Smooth muscle cell (in vitro differentiated cells): ENCODE results near the gene SFSWAP. TPM values are rescaled to one million over a fixed set of nuclear protein-coding genes. Genes with fewer than 3 reads are reported as not detected.

ENCODE experiments used
- DNase-seq: peaks from one replicate; lab custom pipeline; 2025; ENCODE audit not compliant: unreplicated experiment; lab: John Stamatoyannopoulos, UW
- H2AFZ ChIP-seq: fragments of 200-600 bp; sonication (generic); 2 replicates; pipeline ENCODE4 v1.6.0; 2016; ENCODE audit warnings: antibody characterized with exemption, low read depth, mild to moderate bottlenecking
- H3F3A ChIP-seq: fragments of 200-600 bp; sonication (generic); 2 replicates; pipeline ENCODE4 v1.6.0; 2017; ENCODE audit warnings: antibody characterized with exemption, low read depth
- H3K27ac ChIP-seq: fragments of 200-600 bp; sonication (generic); 2 replicates; pipeline ENCODE4 v1.5.1; 2016; ENCODE audit warnings: low read depth, mild to moderate bottlenecking
- H3K27me3 ChIP-seq: fragments of 200-600 bp; sonication (generic); 2 replicates; pipeline ENCODE4 v1.6.1; 2016; ENCODE audit warnings: low read depth, mild to moderate bottlenecking
- H3K36me3 ChIP-seq: fragments of 200-600 bp; sonication (generic); 2 replicates; pipeline ENCODE4 v1.5.1; 2016; ENCODE audit warnings: low read depth
- H3K4me1 ChIP-seq: fragments of 200-600 bp; sonication (generic); 2 replicates; pipeline ENCODE4 v1.5.1; 2016; ENCODE audit warnings: low read depth
- H3K4me2 ChIP-seq: fragments of 200-600 bp; sonication (generic); 2 replicates; pipeline ENCODE4 v1.6.0; 2016; ENCODE audit warnings: mild to moderate bottlenecking
- H3K4me3 ChIP-seq: fragments of 200-600 bp; sonication (generic); 2 replicates; pipeline ENCODE4 v1.5.1; 2016; ENCODE audit warnings: mild to moderate bottlenecking
- H3K79me2 ChIP-seq: fragments of 200-600 bp; sonication (generic); 2 replicates; pipeline ENCODE4 v1.6.0; 2016; ENCODE audit warnings: low read depth, mild to moderate bottlenecking
- H3K9ac ChIP-seq: fragments of 200-600 bp; sonication (generic); 2 replicates; pipeline ENCODE4 v1.6.0; 2016; ENCODE audit warnings: low read depth
- H3K9me3 ChIP-seq: fragments of 200-600 bp; sonication (generic); replicated peaks from 2 replicates; pipeline ENCODE4 v1.5.1; 2016; ENCODE audit warnings: low read depth
- H4K20me1 ChIP-seq: fragments of 200-600 bp; sonication (generic); 2 replicates; pipeline ENCODE4 v1.6.0; 2016; ENCODE audit warnings: low read depth
- WGBS: methylation state at CpG from one replicate; pipeline ENCODE4 v1.1.7; 2016; ENCODE audit warnings: low lambda C conversion rate; 5-methylcytosine and 5-hydroxymethylcytosine counted together
- polyA plus RNA-seq: library from polyadenylated mRNA; unstranded; fragments of >200 nt; fragmentation: Nextera tagmentation; extraction: Ambion mirVana; gene quantifications from 2 replicates; pipeline ENCODE4 v1.2.1, GENCODE V29; 2016
- total RNA-seq: library from RNA; depleted of rRNA; stranded (reverse); fragments of >200 nt; gene quantifications from 2 replicates; pipeline ENCODE4 v1.2.3, GENCODE V29; 2014
- TF ChIP-seq, protein P1 (sequence below): fragments of 200-600 bp; sonication (generic); IDR thresholded peaks from 2 replicates; pipeline ENCODE4 v1.5.1; 2017; ENCODE audit warnings: borderline replicate concordance, mild to moderate bottlenecking, antibody characterized with exemption; ENCODE audit not compliant: insufficient read depth, poor library complexity, severe bottlenecking

Gene SFSWAP
- total and polyA plus RNA-seq, 2 experiments from 2014 or later, result 24.1 to 32.3 TPM

DNA sequence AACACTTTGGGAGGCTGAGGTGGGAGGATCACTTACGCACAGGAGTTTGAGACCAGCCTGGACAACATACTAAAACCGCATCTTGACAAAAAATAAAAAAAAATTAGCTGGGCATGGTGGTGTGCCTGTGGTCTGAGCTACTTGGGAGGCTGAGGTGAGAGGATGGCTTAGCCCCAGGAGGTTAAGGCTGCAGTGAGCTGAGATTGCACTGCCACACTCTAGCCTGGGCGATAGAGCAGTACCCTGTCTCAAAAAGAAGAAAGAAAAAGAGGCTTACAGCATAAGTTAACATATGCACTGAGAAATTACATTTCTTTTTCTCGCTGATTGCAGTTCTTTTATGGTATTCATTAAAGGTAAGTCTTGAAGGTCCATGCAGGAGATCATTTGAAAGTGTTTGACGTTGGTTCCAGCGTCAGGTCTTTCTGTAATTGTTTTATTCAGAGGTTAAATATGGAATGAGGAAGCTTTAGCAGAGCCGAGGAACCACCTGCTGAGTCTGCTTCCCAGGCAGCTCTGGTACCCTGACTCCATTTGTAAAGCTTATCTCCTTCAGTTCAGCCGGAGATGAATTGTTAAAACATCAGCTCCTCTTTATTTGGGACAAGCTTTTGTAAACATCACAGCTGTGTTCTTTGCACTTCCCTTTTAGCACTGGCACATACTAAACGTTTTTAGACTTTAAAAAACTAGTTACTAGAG, 18.5 kb downstream of the SFSWAP start:
- H3K79me2 ChIP-seq, result peaks cover under 1% of the 10 kb centered on the region
- H3K27me3 ChIP-seq, result no peaks in the 10 kb centered on the region
- TF ChIP-seq, protein P1, sequence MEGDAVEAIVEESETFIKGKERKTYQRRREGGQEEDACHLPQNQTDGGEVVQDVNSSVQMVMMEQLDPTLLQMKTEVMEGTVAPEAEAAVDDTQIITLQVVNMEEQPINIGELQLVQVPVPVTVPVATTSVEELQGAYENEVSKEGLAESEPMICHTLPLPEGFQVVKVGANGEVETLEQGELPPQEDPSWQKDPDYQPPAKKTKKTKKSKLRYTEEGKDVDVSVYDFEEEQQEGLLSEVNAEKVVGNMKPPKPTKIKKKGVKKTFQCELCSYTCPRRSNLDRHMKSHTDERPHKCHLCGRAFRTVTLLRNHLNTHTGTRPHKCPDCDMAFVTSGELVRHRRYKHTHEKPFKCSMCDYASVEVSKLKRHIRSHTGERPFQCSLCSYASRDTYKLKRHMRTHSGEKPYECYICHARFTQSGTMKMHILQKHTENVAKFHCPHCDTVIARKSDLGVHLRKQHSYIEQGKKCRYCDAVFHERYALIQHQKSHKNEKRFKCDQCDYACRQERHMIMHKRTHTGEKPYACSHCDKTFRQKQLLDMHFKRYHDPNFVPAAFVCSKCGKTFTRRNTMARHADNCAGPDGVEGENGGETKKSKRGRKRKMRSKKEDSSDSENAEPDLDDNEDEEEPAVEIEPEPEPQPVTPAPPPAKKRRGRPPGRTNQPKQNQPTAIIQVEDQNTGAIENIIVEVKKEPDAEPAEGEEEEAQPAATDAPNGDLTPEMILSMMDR, result no peak
- DNase-seq, result no peak
- peaks cover 8% of the 10 kb centered on the region for H3K4me1 ChIP-seq
- no peak overlapping the region for H3K27ac ChIP-seq
- no peaks in the 10 kb centered on the region for H3F3A ChIP-seq
- H3K4me2 ChIP-seq, result no peak overlapping the region
- no peaks in the 10 kb centered on the region for H3K9me3 ChIP-seq
- WGBS, result 83% methylated on average over 9 of the region's 9 CpGs
- no peak overlapping the region for H2AFZ ChIP-seq
- H3K9ac ChIP-seq, result no peak overlapping the region
- no peak overlapping the region for H3K4me3 ChIP-seq
- peaks cover 11% of the 10 kb centered on the region for H4K20me1 ChIP-seq
- H3K36me3 ChIP-seq, result peaks cover 23% of the 10 kb centered on the region

DNA sequence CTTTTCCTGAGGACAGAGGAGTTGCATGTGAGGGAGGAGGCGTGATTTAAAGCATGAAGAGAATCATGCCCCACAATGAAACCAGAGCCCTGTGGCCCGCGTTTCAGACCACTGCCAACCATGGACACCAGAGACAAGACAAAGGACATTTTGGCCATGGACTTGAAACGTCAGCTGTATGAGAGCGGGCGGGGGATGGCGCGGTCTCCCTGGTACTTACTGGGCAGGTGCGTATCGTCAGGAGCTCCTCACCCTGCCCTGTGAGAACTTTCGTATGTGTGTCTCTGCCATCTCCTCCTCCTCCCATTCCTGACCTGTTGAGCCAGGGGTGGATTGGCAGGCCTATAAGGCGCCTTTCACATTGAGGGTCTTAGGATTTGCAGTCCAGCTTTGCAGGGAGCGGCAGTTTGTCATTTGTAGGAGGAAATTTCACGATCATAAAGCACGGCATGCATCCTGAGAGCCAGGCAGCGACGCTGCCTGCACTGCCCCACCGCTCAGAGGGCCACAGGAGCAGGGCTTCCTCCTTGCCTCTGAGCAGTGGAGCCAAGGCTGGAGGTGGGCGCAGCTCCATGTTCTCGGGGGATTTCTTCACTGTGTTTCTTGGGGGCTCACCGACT, 22.2 kb downstream of the SFSWAP start:
- H3K9me3 ChIP-seq, result no peaks in the 10 kb centered on the region
- H4K20me1 ChIP-seq, result no peaks in the 10 kb centered on the region
- no peak overlapping the region for H2AFZ ChIP-seq
- no peak for DNase-seq
- no peaks in the 10 kb centered on the region for H3K79me2 ChIP-seq
- 97% methylated on average over 21 of the region's 21 CpGs for WGBS
- H3K4me3 ChIP-seq, result no peak overlapping the region
- peaks cover 4% of the 10 kb centered on the region for H3K4me1 ChIP-seq
- TF ChIP-seq, protein P1, result no peak
- no peaks in the 10 kb centered on the region for H3K27me3 ChIP-seq
- peaks cover 10% of the 10 kb centered on the region for H3K36me3 ChIP-seq
- H3K9ac ChIP-seq, result no peak overlapping the region
- no peak overlapping the region for H3K4me2 ChIP-seq
- H3K27ac ChIP-seq, result no peak overlapping the region
- no peaks in the 10 kb centered on the region for H3F3A ChIP-seq

DNA sequence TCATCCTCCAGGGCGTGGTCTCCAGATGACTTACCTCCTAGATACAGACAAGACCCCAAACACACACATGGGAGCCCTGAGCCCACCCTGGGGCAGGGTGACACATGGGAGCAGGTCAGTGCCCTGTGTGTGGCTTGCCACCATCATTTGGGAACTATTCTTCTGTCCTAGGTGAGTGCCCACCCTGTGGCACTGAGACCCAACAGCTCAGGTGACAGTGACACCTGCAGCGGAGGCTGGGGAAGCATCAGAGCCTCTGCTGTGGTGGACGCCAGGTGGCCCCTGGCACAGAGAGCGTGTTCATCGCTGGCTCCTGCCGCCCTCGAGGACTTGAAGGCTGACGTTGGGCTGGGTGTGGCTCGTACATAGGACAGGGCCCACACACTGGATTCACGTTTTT, 23.0 kb downstream of the SFSWAP start:
- DNase-seq, result no peak
- Histone ChIP-seq H3K9me3 (no peaks in the 10 kb centered on the region), H3K4me2 (no peak overlapping the region), H3K27me3 (no peaks in the 10 kb centered on the region), H3K27ac (peak overlapping the region; percentile 60), H3K4me3 (no peak overlapping the region), H3K36me3 (peaks cover 9% of the 10 kb centered on the region), H3F3A (no peaks in the 10 kb centered on the region), H3K4me1 (peaks cover 4% of the 10 kb centered on the region), H4K20me1 (no peaks in the 10 kb centered on the region), H3K9ac (no peak overlapping the region), H3K79me2 (no peaks in the 10 kb centered on the region), H2AFZ (no peak overlapping the region)
- TF ChIP-seq, protein P1, result no peak
- 94% methylated on average over 10 of the region's 10 CpGs for WGBS
